K562 (cell line): Measurements from ENCODE around the gene RNF224. TPM values are rescaled to one million over a fixed set of nuclear protein-coding genes. Genes with fewer than 3 reads are reported as not detected.

Experiments used
- ATAC-seq: fragments of 200-7000 bp; cut with Tn5 transposase; 3 replicates; pipeline ENCODE4 v1.9.1; 2020; ENCODE audit warnings: moderate library complexity
- BruUV-seq: library from RNA; stranded (reverse); fragments of 400-500 nt; replicated peaks from 2 replicates; lab custom pipeline; 2021; lab: Mats Ljungman, UMichigan
- CTCF ChIA-PET: fragments of 300-600 bp; formaldehyde crosslinking; extraction: SDS; loops from one replicate; lab custom pipeline; 2021; ENCODE audit warnings: low intra/inter-chr PET ratio; lab: Yijun Ruan, JAX
- POLR2A ChIA-PET: fragments of 300-600, 350-650 bp; sonication (Branson Sonifier 250); formaldehyde crosslinking; extraction: SDS; loops from one replicate; lab custom pipeline; 2021; ENCODE audit warnings: antibody characterized with exemption, inconsistent platforms; lab: Yijun Ruan, JAX
- DNase-seq, 4 experiments: peaks; one replicate each; pipeline versions ENCODE4 v3.0.0 to v3.0.0-alpha.2; 2011 to 2018; ENCODE audit warnings: low spot score in 3 of 4, mixed read lengths in 3 of 4; ENCODE audit errors: extremely low read depth in 1 of 4
- FAIRE-seq: peaks from 2 replicates; lab custom pipeline; 2011; peaks lifted over from hg19 to GRCh38; lab: Jason Lieb, UNC
- H2AFZ ChIP-seq: 2 replicates; pipeline ENCODE4 v1.6.0; 2011; ENCODE audit warnings: low read depth, low read length, control low read depth, inconsistent platforms
- H3K27ac ChIP-seq: fragments of 200-600 bp; 3 replicates; pipeline ENCODE4 v1.8.0; 2011; ENCODE audit warnings: low read depth, mild to moderate bottlenecking, control low read depth, inconsistent platforms, low read length, moderate library complexity, mixed read lengths; ENCODE audit errors: extremely low read depth
- H3K27me3 ChIP-seq, 2 experiments: fragments of 300-600 bp in 1 of 2; 2 replicates in 1 of 2; 3 replicates in 1 of 2; pipeline versions ENCODE4 v1.6.0 to v1.8.0; 2011; ENCODE audit warnings: inconsistent platforms in 2 of 2, low read length in 2 of 2, mild to moderate bottlenecking in 1 of 2, mixed read lengths in 1 of 2, moderate library complexity in 1 of 2; ENCODE audit not compliant: control insufficient read depth in 2 of 2, insufficient read depth in 2 of 2
- H3K36me3 ChIP-seq: fragments of 300-600 bp; 3 replicates; pipeline ENCODE4 v1.8.0; 2011; ENCODE audit warnings: mild to moderate bottlenecking, low read length, inconsistent platforms; ENCODE audit not compliant: control insufficient read depth, insufficient read depth
- H3K4me1 ChIP-seq, 2 experiments: fragments of 200-600 bp in 1 of 2; replicated peaks in 1 of 2; 2 replicates in 1 of 2; 3 replicates in 1 of 2; pipeline versions ENCODE4 v1.5.1 to v1.8.0; 2011; ENCODE audit warnings: inconsistent platforms in 2 of 2, low read length in 2 of 2, mild to moderate bottlenecking in 1 of 2, mixed read lengths in 1 of 2, moderate library complexity in 1 of 2; ENCODE audit not compliant: control insufficient read depth in 2 of 2, insufficient read depth in 2 of 2
- H3K4me2 ChIP-seq: 2 replicates; pipeline ENCODE4 v1.6.1; 2011; ENCODE audit warnings: low read length, control low read depth, inconsistent platforms, mixed read lengths; ENCODE audit not compliant: insufficient read depth
- H3K4me3 ChIP-seq: fragments of 200-600 bp; sonication (generic), shearing (Covaris generic); 2 replicates; pipeline ENCODE4 v1.5.1; 2016; ENCODE audit warnings: control low read depth, inconsistent platforms
- H3K79me2 ChIP-seq: fragments of 200-600 bp; 3 replicates; pipeline ENCODE4 v1.8.0; 2011; ENCODE audit warnings: low read length, inconsistent platforms; ENCODE audit not compliant: control insufficient read depth, insufficient read depth
- H3K9ac ChIP-seq, 2 experiments: 2 replicates each; pipeline versions ENCODE4 v1.6.0 to v1.6.1; 2011; ENCODE audit warnings: low read depth in 2 of 2, low read length in 2 of 2, control low read depth in 1 of 2, inconsistent platforms in 1 of 2, mild to moderate bottlenecking in 1 of 2, mixed read lengths in 1 of 2; ENCODE audit not compliant: insufficient read depth in 1 of 2
- H3K9me1 ChIP-seq: one replicate; pipeline ENCODE4 v1.6.0; 2011; ENCODE audit warnings: inconsistent platforms, mild to moderate bottlenecking, low read length, moderate library complexity; ENCODE audit not compliant: control insufficient read depth, insufficient read depth
- H3K9me3 ChIP-seq: replicated peaks from 2 replicates; pipeline ENCODE4 v1.5.1; 2011; ENCODE audit warnings: low read depth, low read length, inconsistent platforms; ENCODE audit not compliant: control insufficient read depth, insufficient read depth
- H4K20me1 ChIP-seq: replicated peaks from 2 replicates; pipeline ENCODE4 v1.6.1; 2011; ENCODE audit warnings: low read length, inconsistent platforms, mixed read lengths; ENCODE audit not compliant: control insufficient read depth, insufficient read depth
- CEBPG ChIP-seq, 3 experiments: fragments of 200-800 bp in 1 of 3; sonication (Bioruptor generic) in 1 of 3; sonication (generic) in 1 of 3; formaldehyde crosslinking in 1 of 3; IDR thresholded peaks in 2 of 3; conservative IDR thresholded peaks in 1 of 3; 2 replicates each; pipeline versions ENCODE4 v1.6.1 to v1.8.0; 2016 to 2022; ENCODE audit warnings: missing compliant biosample characterization in 2 of 3, missing genetic modification characterization in 2 of 3, mild to moderate bottlenecking in 1 of 3, missing genetic modification reagents in 1 of 3
- EZH2 ChIP-seq: IDR thresholded peaks from 2 replicates; pipeline ENCODE4 v1.6.1; 2012; ENCODE audit warnings: low read depth, mild to moderate bottlenecking, inconsistent platforms, low read length, borderline replicate concordance
- HES1 ChIP-seq: fragments of 450-650 bp; IDR thresholded peaks from 2 replicates; pipeline ENCODE4 v1.6.1; 2016; ENCODE audit warnings: low read depth, mild to moderate bottlenecking, moderate library complexity
- JUNB ChIP-seq: fragments of 450-650 bp; formaldehyde crosslinking; conservative IDR thresholded peaks from 2 replicates; pipeline ENCODE4 v1.4.0; 2020; ENCODE audit warnings: mild to moderate bottlenecking
- KAT7 ChIP-seq: sonication (generic); formaldehyde crosslinking; IDR thresholded peaks from 2 replicates; pipeline ENCODE4 v1.8.0; 2022; ENCODE audit warnings: missing genetic modification reagents, mild to moderate bottlenecking, borderline replicate concordance
- KDM5B ChIP-seq: fragments of 200-600 bp; sonication (generic); IDR thresholded peaks from 2 replicates; pipeline ENCODE4 v1.6.1; 2012; ENCODE audit warnings: low read depth, mild to moderate bottlenecking, moderate library complexity, low read length, control low read depth, inconsistent platforms; ENCODE audit not compliant: insufficient replicate concordance
- LEF1 ChIP-seq: fragments of 450-650 bp; IDR thresholded peaks from 2 replicates; pipeline ENCODE4 v1.6.1; 2016; ENCODE audit warnings: mild to moderate bottlenecking
- MAFG ChIP-seq: fragments of 450-650 bp; conservative IDR thresholded peaks from 2 replicates; pipeline ENCODE4 v1.6.1; 2016; ENCODE audit warnings: missing genetic modification characterization, missing compliant biosample characterization
- NBN ChIP-seq: fragments of 450-650 bp; IDR thresholded peaks from 2 replicates; pipeline ENCODE4 v1.6.1; 2016; ENCODE audit warnings: low read depth, mild to moderate bottlenecking
- NR2C1 ChIP-seq, 2 experiments: fragments of 450-650 bp; IDR thresholded peaks; 2 replicates each; pipeline ENCODE4 v1.6.1; 2017; ENCODE audit warnings: mild to moderate bottlenecking in 2 of 2, antibody characterized with exemption in 1 of 2, inconsistent platforms in 1 of 2, missing compliant biosample characterization in 1 of 2, missing genetic modification characterization in 1 of 2
- POLR2G ChIP-seq: fragments of 200-400 bp; formaldehyde crosslinking; IDR thresholded peaks from 2 replicates; pipeline ENCODE4 v1.6.1; 2017; ENCODE audit warnings: low read depth, mild to moderate bottlenecking, antibody characterized with exemption, low read length, moderate library complexity
- SMAD2 ChIP-seq: fragments of 150-350 bp; IDR thresholded peaks from 2 replicates; pipeline ENCODE4 v1.6.1; 2014; ENCODE audit warnings: low read depth, mild to moderate bottlenecking, low read length
- SMC3 ChIP-seq: conservative IDR thresholded peaks from 2 replicates; pipeline ENCODE4 v1.6.1; 2011; ENCODE audit warnings: low read depth, low read length, improper control_type of control experiment; ENCODE audit not compliant: insufficient read depth
- ZBTB7A ChIP-seq: IDR thresholded peaks from 2 replicates; pipeline ENCODE4 v1.6.1; 2011; ENCODE audit warnings: low read depth, mild to moderate bottlenecking, low read length, moderate library complexity, borderline replicate concordance; ENCODE audit not compliant: control insufficient read depth
- ZFP36 ChIP-seq: fragments of 150-350 bp; IDR thresholded peaks from 2 replicates; pipeline ENCODE4 v1.6.1; 2018; ENCODE audit warnings: low read length, low read depth; ENCODE audit not compliant: partially characterized antibody
- ZNF175 ChIP-seq: fragments of 200-800 bp; sonication (Bioruptor generic); IDR thresholded peaks from 2 replicates; pipeline ENCODE4 v1.6.1; 2016; ENCODE audit warnings: low read depth, mild to moderate bottlenecking, missing genetic modification characterization, missing compliant biosample characterization
- ZNF431 ChIP-seq: sonication (generic); formaldehyde crosslinking; IDR thresholded peaks from 2 replicates; pipeline ENCODE4 v1.8.0; 2022; ENCODE audit warnings: mild to moderate bottlenecking, missing genetic modification reagents
- WGBS: fragments of 100-300 bp; shearing (Covaris generic); methylation state at CpG from one replicate; pipeline ENCODE4 v1.1.6; 2016; ENCODE audit warnings: low coverage, mixed read lengths; ENCODE audit not compliant: insufficient coverage; ENCODE audit errors: missing lambda C conversion rate; 5-methylcytosine and 5-hydroxymethylcytosine counted together
- in situ Hi-C: fragments of 300-500 bp; cut with MboI; formaldehyde crosslinking; loops from 4 replicates; pipeline ENCODE4 v1.15.0; 2018; ENCODE audit warnings: inconsistent platforms, mixed read lengths
- intact Hi-C: fragments of 100-400 bp; cut with micrococcal nuclease; formaldehyde crosslinking; loops from 2 replicates; pipeline ENCODE4 v1.14.2; 2022
- polyA plus RNA-seq, 8 experiments: library from polyadenylated mRNA; depleted of rRNA in 4 of 8; stranded (reverse) in 5 of 8; unstranded in 3 of 8; fragments of >200 nt; fragmentation: Nextera tagmentation in 2 of 8; fragmentation: Illumina TruSeq in 1 of 8; extraction: Ambion mirVana in 2 of 8; extraction: Trizol in 1 of 8; gene quantifications; 2 replicates each; pipeline versions ENCODE4 v1.2.1 to v1.2.3, GENCODE V29; 2011 to 2014; ENCODE audit warnings: inconsistent platforms in 1 of 8, missing spikeins in 1 of 8
- total RNA-seq, 7 experiments: library from RNA; depleted of rRNA in 6 of 7; stranded (reverse); fragments of >200 nt in 6 of 7; fragmentation: Illumina TruSeq in 2 of 7; extraction: Trizol in 2 of 7; gene quantifications; 2 replicates each; pipeline versions ENCODE4 v1.2.1 to v1.2.3, GENCODE V29; 2011 to 2021; ENCODE audit warnings: low replicate concordance in 1 of 7
- TF ChIP-seq, protein P1 (sequence below): sonication (generic); formaldehyde crosslinking; IDR thresholded peaks from 2 replicates; pipeline ENCODE4 v1.9.0; 2022; ENCODE audit warnings: mild to moderate bottlenecking, missing genetic modification reagents
- TF ChIP-seq, protein P2 (sequence below): fragments of 250-450 bp; sonication (Bioruptor Pico); IDR thresholded peaks from 2 replicates; pipeline ENCODE4 v1.8.0; 2022; ENCODE audit warnings: moderate library complexity, mild to moderate bottlenecking, inconsistent platforms

Gene RNF224
- total and polyA plus RNA-seq, 9 of the 15 experiments (the other 6 are each of a cell fraction or from before 2014, with no cell fraction given), result not detected

DNA sequence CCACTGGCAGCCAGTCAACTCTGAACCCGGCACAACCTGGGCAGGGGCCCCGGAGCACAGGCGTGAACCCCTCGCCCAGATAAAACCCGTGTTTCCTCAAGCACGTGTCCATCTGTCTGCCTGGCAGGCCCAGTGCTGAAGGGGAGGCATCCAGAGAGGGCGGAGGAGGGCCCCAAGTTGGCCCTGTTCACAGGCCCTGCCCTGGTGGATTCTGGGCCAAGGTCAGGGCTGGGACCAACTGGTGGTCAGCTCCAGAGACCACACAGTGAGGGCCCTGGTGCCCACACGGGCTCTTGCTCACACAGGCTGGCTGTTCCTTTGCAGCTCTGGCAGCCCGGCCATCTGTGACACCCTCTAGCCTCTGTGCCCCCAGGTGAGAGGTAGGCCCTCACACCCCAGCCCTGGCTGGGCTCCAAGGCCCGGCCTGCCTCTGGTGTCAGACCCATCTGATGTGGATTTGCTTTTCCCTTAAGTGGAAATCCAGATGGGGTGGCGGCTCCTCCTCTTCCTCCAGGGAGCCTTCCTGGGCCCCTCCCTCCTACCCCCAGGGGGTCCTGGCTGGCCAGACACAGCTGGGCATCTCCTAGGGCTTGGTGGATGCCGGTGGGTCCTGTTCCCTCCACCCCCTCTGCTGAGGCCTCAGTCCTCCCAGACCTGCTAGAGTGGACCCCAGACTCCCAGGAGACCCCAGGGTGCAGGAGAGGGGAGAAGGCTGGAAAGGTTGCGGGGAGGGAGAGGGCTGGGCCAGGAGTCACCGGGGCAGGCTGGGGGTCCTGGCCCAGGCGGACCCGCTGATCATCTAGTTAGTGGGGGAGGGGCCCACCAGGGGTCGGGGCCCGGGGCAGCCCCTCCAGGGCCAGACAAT lies 23.3 kb downstream of the RNF224 start:
- Histone ChIP-seq H4K20me1 (no peaks in the 10 kb centered on the region; the same call in 1 of the 2 replicates), H3K4me3 (no peak overlapping the region), H3K9me3 (no peaks in the 10 kb centered on the region), H3K27me3 (no peaks in the 10 kb centered on the region), H2AFZ (no peak overlapping the region), H3K9ac (peak overlapping the region in 1 of 2 experiments; percentile 85; a peak in 2 of 4 replicates), H3K9me1 (no peaks in the 10 kb centered on the region), H3K79me2 (peaks cover 16% of the 10 kb centered on the region), H3K36me3 (no peaks in the 10 kb centered on the region), H3K4me1 (peaks cover 7 to 73% of the 10 kb centered on the region in 2 experiments; a peak in 4 of 5 replicates), H3K4me2 (no peak overlapping the region), H3K27ac (no peak overlapping the region)
- ChIA-PET CTCF (no interaction called here), POLR2A (interaction anchor here (1.2 to 8.3 kb wide), 2 partner anchors 8 to 41 kb away, joined by 4 to 221 read pairs; partner anchors contain the start of gene TUBB4B)
- ATAC-seq, result no peak
- 67% methylated on average over 12 of the region's 18 CpGs for WGBS
- DNase-seq, result no peak
- in situ Hi-C loops, result no loop called here
- intact Hi-C loops, result no loop called here
- no TSS peak for BruUV-seq
- no peak for FAIRE-seq
- TF ChIP-seq ZFP36, result peak; percentile 62
- TF ChIP-seq, protein P1, sequence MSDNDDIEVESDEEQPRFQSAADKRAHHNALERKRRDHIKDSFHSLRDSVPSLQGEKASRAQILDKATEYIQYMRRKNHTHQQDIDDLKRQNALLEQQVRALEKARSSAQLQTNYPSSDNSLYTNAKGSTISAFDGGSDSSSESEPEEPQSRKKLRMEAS (CRISPR knock-in tag), result peak; percentile 56
- no peak for TF ChIP-seq CEBPG (CRISPR knock-in tag; IDR thresholded peaks at IDR 0.05)
- TF ChIP-seq CEBPG (tag; conservative IDR thresholded peaks at IDR 0.05 in 1 of 2, IDR thresholded peaks at IDR 0.05 in 1 of 2), result no peak
- TF ChIP-seq NR2C1 (IDR thresholded peaks at IDR 0.05), result no peak
- TF ChIP-seq NR2C1 (tag; IDR thresholded peaks at IDR 0.05), result no peak
- TF ChIP-seq NBN, result no peak
- no peak for TF ChIP-seq EZH2
- TF ChIP-seq KDM5B, result no peak
- TF ChIP-seq MAFG (tag), result no peak
- TF ChIP-seq, protein P2, sequence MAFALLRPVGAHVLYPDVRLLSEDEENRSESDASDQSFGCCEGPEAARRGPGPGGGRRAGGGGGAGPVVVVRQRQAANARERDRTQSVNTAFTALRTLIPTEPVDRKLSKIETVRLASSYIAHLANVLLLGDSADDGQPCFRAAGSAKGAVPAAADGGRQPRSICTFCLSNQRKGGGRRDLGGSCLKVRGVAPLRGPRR (CRISPR knock-in tag), result no peak
- TF ChIP-seq LEF1, result no peak
- TF ChIP-seq ZNF431, result no peak
- TF ChIP-seq POLR2G, result peak; percentile 28; the same call in 1 of the 2 replicates
- TF ChIP-seq SMC3, result no peak
- 0 out of 2 replicates have a peak, but pooled peaks have one; percentile 33 for TF ChIP-seq ZBTB7A
- TF ChIP-seq HES1, result no peak
- TF ChIP-seq KAT7 (CRISPR knock-in tag), result no peak
- no peak for TF ChIP-seq JUNB (CRISPR knock-in tag)
- no peak for TF ChIP-seq SMAD2
- no peak for TF ChIP-seq ZNF175
